ENCODE measurements around the gene AP1S3.
"Not testable (repeated sequence)": the region's sequence is repeated elsewhere in the genome, so short reads cannot be mapped to it uniquely, and the experiment has no call there.

AP1S3 gene

GRCh38 chr2:223877721-223878410, 40.5 kb upstream of the AP1S3 start:
- Histone ChIP-seq H3K9me2 (replicated peaks; ENCODE audit: low read depth, low read length) (no peaks in the 10 kb centered on the region), H3K27me3 (ENCODE audit: insufficient read depth, low read length, poor library complexity, severe bottlenecking) (no peaks in the 10 kb centered on the region), H3K9me3 (ENCODE audit: insufficient read depth, low read depth, low read length) (no peaks in the 10 kb centered on the region), H3K9ac (ENCODE audit: low read depth, low read length, poor library complexity, severe bottlenecking) (no peak overlapping the region), H2AFZ (ENCODE audit: low read length) (no peak overlapping the region), H4K20me1 (ENCODE audit: insufficient read depth, low read length, poor library complexity, severe bottlenecking) (no peaks in the 10 kb centered on the region), H3F3A (ENCODE audit: low read depth) (no peaks in the 10 kb centered on the region), H3K36me3 (ENCODE audit: insufficient read depth, low read length) (peaks cover 40% of the 10 kb centered on the region; the same call in 1 of the 2 replicates), H3K4me1 (ENCODE audit: insufficient read depth, low read length, poor library complexity, severe bottlenecking) (no peaks in the 10 kb centered on the region), H3K79me2 (ENCODE audit: insufficient read depth, low read length) (no peaks in the 10 kb centered on the region), H3K4me2 (ENCODE audit: low read depth, low read length, poor library complexity, severe bottlenecking) (no peak overlapping the region), H3K4me3 (ENCODE audit: low read length, poor library complexity, severe bottlenecking) (no peak overlapping the region)
- TF ChIP-seq CTCF (conservative IDR thresholded peaks at IDR 0.05; ENCODE audit: low read length) (no peak), EZH2phosphoT487 (IDR thresholded peaks at IDR 0.05; ENCODE audit: borderline replicate concordance) (no peak)

- Histone ChIP-seq H4K20me1 (ENCODE audit: insufficient read depth, low read length, poor library complexity, severe bottlenecking) (no peaks in the 10 kb centered on the region), H3K79me2 (ENCODE audit: insufficient read depth, low read length) (no peaks in the 10 kb centered on the region), H3K4me2 (ENCODE audit: low read depth, low read length, poor library complexity, severe bottlenecking) (no peak overlapping the region), H3K4me3 (ENCODE audit: low read length, poor library complexity, severe bottlenecking) (no peak overlapping the region), H3F3A (ENCODE audit: low read depth) (no peaks in the 10 kb centered on the region), H3K9me2 (replicated peaks; ENCODE audit: low read depth, low read length) (no peaks in the 10 kb centered on the region), H3K9me3 (ENCODE audit: insufficient read depth, low read depth, low read length) (no peaks in the 10 kb centered on the region), H2AFZ (ENCODE audit: low read length) (no peak overlapping the region), H3K27me3 (ENCODE audit: insufficient read depth, low read length, poor library complexity, severe bottlenecking) (no peaks in the 10 kb centered on the region), H3K4me1 (ENCODE audit: insufficient read depth, low read length, poor library complexity, severe bottlenecking) (no peaks in the 10 kb centered on the region), H3K36me3 (ENCODE audit: insufficient read depth, low read length) (peaks cover 21% of the 10 kb centered on the region; the same call in 1 of the 2 replicates), H3K9ac (ENCODE audit: low read depth, low read length, poor library complexity, severe bottlenecking) (no peak overlapping the region)
- TF ChIP-seq CTCF (conservative IDR thresholded peaks at IDR 0.05; ENCODE audit: low read length) (no peak), EZH2phosphoT487 (IDR thresholded peaks at IDR 0.05; ENCODE audit: borderline replicate concordance) (no peak)
These were observed 36.3 kb upstream of the AP1S3 start for GRCh38 chr2:223873672-223874071.

GRCh38 chr2:223872772-223873171, 35.4 kb upstream of the AP1S3 start:
- H3F3A ChIP-seq (ENCODE audit: low read depth); H3K4me1 ChIP-seq (ENCODE audit: insufficient read depth, low read length, poor library complexity, severe bottlenecking); H3K9ac ChIP-seq (ENCODE audit: low read depth, low read length, poor library complexity, severe bottlenecking); H4K20me1 ChIP-seq (ENCODE audit: insufficient read depth, low read length, poor library complexity, severe bottlenecking); H3K79me2 ChIP-seq (ENCODE audit: insufficient read depth, low read length); H3K4me3 ChIP-seq (ENCODE audit: low read length, poor library complexity, severe bottlenecking); H2AFZ ChIP-seq (ENCODE audit: low read length); H3K9me2 ChIP-seq (replicated peaks; ENCODE audit: low read depth, low read length); H3K4me2 ChIP-seq (ENCODE audit: low read depth, low read length, poor library complexity, severe bottlenecking); H3K27me3 ChIP-seq (ENCODE audit: insufficient read depth, low read length, poor library complexity, severe bottlenecking); H3K9me3 ChIP-seq (ENCODE audit: insufficient read depth, low read depth, low read length): not testable (repeated sequence)
- peaks cover 12% of the 10 kb centered on the region; the same call in 1 of the 2 replicates for H3K36me3 ChIP-seq (ENCODE audit: insufficient read depth, low read length)

- not testable (repeated sequence) for H3K4me1 ChIP-seq (ENCODE audit: insufficient read depth, low read length, poor library complexity, severe bottlenecking); H3K9me2 ChIP-seq (replicated peaks; ENCODE audit: low read depth, low read length); H3K9me3 ChIP-seq (ENCODE audit: insufficient read depth, low read depth, low read length); H4K20me1 ChIP-seq (ENCODE audit: insufficient read depth, low read length, poor library complexity, severe bottlenecking); H3K4me2 ChIP-seq (ENCODE audit: low read depth, low read length, poor library complexity, severe bottlenecking); H2AFZ ChIP-seq (ENCODE audit: low read length); H3K27me3 ChIP-seq (ENCODE audit: insufficient read depth, low read length, poor library complexity, severe bottlenecking); H3K79me2 ChIP-seq (ENCODE audit: insufficient read depth, low read length); H3K9ac ChIP-seq (ENCODE audit: low read depth, low read length, poor library complexity, severe bottlenecking); H3K36me3 ChIP-seq (ENCODE audit: insufficient read depth, low read length); H3F3A ChIP-seq (ENCODE audit: low read depth); H3K4me3 ChIP-seq (ENCODE audit: low read length, poor library complexity, severe bottlenecking)
These were observed 34.3 kb upstream of the AP1S3 start for GRCh38 chr2:223871661-223872060.

All from Loucy (cell line).